Fibroblast of lung (primary cell): ENCODE measurements around the gene GALNT17. TPM values are rescaled to one million over a fixed set of nuclear protein-coding genes. Genes with fewer than 3 reads are reported as not detected.

ENCODE experiments used
- DNase-seq, 2 donors: peaks; one replicate each; pipeline versions ENCODE4 v3.0.0 to v3.0.0-alpha.2; 2010; ENCODE audit warnings: low read depth in 2 of 2
- H2AFZ ChIP-seq: 2 replicates; pipeline ENCODE4 v1.5.1; 2012; ENCODE audit warnings: low read length, control low read depth, inconsistent platforms
- H3K27ac ChIP-seq: 2 replicates; pipeline ENCODE4 v1.5.1; 2011; ENCODE audit warnings: low read length, control low read depth; ENCODE audit not compliant: insufficient read depth
- H3K27me3 ChIP-seq: 2 replicates; pipeline ENCODE4 v1.5.1; 2011; ENCODE audit warnings: mild to moderate bottlenecking, low read length; ENCODE audit not compliant: control insufficient read depth, insufficient read depth
- H3K36me3 ChIP-seq: 2 replicates; pipeline ENCODE4 v1.5.1; 2011; ENCODE audit warnings: low read length; ENCODE audit not compliant: control insufficient read depth, insufficient read depth
- H3K4me1 ChIP-seq: 2 replicates; pipeline ENCODE4 v1.5.1; 2011; ENCODE audit warnings: low read length; ENCODE audit not compliant: control insufficient read depth, insufficient read depth; ENCODE audit errors: extremely low read depth
- H3K4me2 ChIP-seq: 2 replicates; pipeline ENCODE4 v1.5.1; 2011; ENCODE audit warnings: low read length, control low read depth; ENCODE audit not compliant: insufficient read depth; ENCODE audit errors: extremely low read depth
- H3K4me3 ChIP-seq, 4 experiments: fragments of 200-600 bp in 1 of 4; sonication (generic) in 1 of 4; replicated peaks in 1 of 4; 2 replicates each; pipeline ENCODE4 v1.5.1; 2011 to 2016; ENCODE audit warnings: low read length in 4 of 4, low read depth in 3 of 4, mild to moderate bottlenecking in 3 of 4, control low read depth in 2 of 4, inconsistent platforms in 1 of 4, mixed read lengths in 1 of 4; ENCODE audit not compliant: insufficient read depth in 1 of 4; ENCODE audit errors: control extremely low read depth in 1 of 4
- H3K79me2 ChIP-seq: 2 replicates; pipeline ENCODE4 v1.5.1; 2012; ENCODE audit warnings: mild to moderate bottlenecking, low read length, inconsistent platforms; ENCODE audit not compliant: control insufficient read depth, insufficient read depth
- H3K9ac ChIP-seq: 2 replicates; pipeline ENCODE4 v1.5.1; 2011; ENCODE audit warnings: mild to moderate bottlenecking, low read length, control low read depth; ENCODE audit not compliant: insufficient read depth
- H3K9me3 ChIP-seq: 2 replicates; pipeline ENCODE4 v1.5.1; 2012; ENCODE audit warnings: low read depth, low read length; ENCODE audit not compliant: control insufficient read depth, insufficient read depth
- H4K20me1 ChIP-seq: 2 replicates; pipeline ENCODE4 v1.5.1; 2011; ENCODE audit warnings: low read length; ENCODE audit not compliant: control insufficient read depth, insufficient read depth; ENCODE audit errors: extremely low read depth
- EZH2 ChIP-seq: IDR thresholded peaks from 2 replicates; pipeline ENCODE4 v1.5.1; 2012; ENCODE audit warnings: low read length, control low read depth, mild to moderate bottlenecking; ENCODE audit errors: missing control alignments
- polyA plus RNA-seq, 2 donors: library from polyadenylated mRNA; depleted of rRNA in 1 of 2; stranded (reverse) in 1 of 2; unstranded in 1 of 2; fragments of >200 nt; gene quantifications; 2 replicates each; pipeline ENCODE4 v1.2.1, GENCODE V29; 2011 to 2012; ENCODE audit warnings: missing spikeins in 1 of 2
- total RNA-seq: library from RNA; depleted of rRNA; stranded (reverse); fragments of >200 nt; gene quantifications from 2 replicates; pipeline ENCODE4 v1.2.1, GENCODE V29; 2014
- TF ChIP-seq, protein P1 (sequence below), 2 donors: IDR thresholded peaks in 1 of 2; conservative IDR thresholded peaks in 1 of 2; 1 replicate in 1 of 2; 2 replicates in 1 of 2; pipeline ENCODE4 v1.5.1; 2011 to 2012; ENCODE audit warnings: low read length in 2 of 2, control low read depth in 1 of 2, inconsistent platforms in 1 of 2, low read depth in 1 of 2, mild to moderate bottlenecking in 1 of 2

GALNT17 gene
- total and polyA plus RNA-seq, 2 donors (not counting 1 experiment from before 2014, with no cell fraction given) = under 0.01 TPM; not detected in 1

DNA sequence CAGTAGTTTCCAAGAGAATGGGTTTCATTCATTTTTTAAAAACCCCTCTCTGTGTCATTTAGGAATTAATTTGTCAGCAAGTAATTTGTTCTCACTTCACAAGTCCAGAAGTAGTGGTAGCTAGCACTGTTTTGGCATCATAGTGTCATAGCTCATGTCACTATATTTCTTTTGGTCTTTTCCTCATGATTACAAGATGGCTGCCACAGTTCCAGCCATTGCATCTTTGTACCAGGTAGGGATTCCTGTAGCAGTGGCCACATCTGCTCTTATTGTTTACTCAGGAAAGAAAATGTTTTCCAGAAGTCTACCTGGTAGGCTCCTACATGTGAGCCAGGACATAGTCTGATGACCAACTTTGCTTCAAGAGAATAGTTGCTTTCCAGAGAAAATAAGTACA, 16.2 kb downstream of the GALNT17 start:
- TF ChIP-seq, protein P1, sequence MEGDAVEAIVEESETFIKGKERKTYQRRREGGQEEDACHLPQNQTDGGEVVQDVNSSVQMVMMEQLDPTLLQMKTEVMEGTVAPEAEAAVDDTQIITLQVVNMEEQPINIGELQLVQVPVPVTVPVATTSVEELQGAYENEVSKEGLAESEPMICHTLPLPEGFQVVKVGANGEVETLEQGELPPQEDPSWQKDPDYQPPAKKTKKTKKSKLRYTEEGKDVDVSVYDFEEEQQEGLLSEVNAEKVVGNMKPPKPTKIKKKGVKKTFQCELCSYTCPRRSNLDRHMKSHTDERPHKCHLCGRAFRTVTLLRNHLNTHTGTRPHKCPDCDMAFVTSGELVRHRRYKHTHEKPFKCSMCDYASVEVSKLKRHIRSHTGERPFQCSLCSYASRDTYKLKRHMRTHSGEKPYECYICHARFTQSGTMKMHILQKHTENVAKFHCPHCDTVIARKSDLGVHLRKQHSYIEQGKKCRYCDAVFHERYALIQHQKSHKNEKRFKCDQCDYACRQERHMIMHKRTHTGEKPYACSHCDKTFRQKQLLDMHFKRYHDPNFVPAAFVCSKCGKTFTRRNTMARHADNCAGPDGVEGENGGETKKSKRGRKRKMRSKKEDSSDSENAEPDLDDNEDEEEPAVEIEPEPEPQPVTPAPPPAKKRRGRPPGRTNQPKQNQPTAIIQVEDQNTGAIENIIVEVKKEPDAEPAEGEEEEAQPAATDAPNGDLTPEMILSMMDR (conservative IDR thresholded peaks at IDR 0.05 in 1 of 2, IDR thresholded peaks at IDR 0.05 in 1 of 2; ENCODE audit: low read depth in 1 of 2, low read length in 2 of 2) = no peak
- no peak for TF ChIP-seq EZH2
- no peak for DNase-seq

DNA sequence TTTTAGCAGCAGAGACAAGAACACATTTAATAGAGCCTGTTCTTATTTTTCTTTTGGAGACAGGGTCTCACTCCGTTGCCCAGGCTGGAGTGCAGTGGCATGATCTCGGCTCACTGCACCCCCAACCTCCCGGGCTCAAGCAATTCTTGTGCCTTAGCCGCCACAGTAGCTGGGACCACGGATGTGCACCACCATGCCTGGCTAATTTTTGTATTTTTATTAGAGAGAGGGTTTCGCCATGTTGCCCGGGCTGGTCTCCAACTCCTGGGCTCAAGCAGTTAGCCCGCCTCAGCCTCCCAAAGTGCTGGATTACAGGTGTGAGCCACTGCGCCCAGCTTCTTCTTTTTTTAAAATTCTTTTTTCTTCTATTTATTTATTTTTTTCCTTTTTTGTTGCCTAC, 23.3 kb downstream of the GALNT17 start:
- Histone ChIP-seq H3K36me3 (no peaks in the 10 kb centered on the region), H3K4me3 (no peak overlapping the region), H3K27me3 (no peaks in the 10 kb centered on the region), H3K9me3 (no peaks in the 10 kb centered on the region), H3K27ac (no peak overlapping the region), H4K20me1 (no peaks in the 10 kb centered on the region), H3K79me2 (no peaks in the 10 kb centered on the region), H3K4me1 (no peaks in the 10 kb centered on the region), H3K4me2 (no peak overlapping the region), H2AFZ (no peak overlapping the region), H3K9ac (no peak overlapping the region)
- TF ChIP-seq, protein P1 (conservative IDR thresholded peaks at IDR 0.05 in 1 of 2, IDR thresholded peaks at IDR 0.05 in 1 of 2; ENCODE audit: low read depth in 1 of 2, low read length in 2 of 2) = no peak
- TF ChIP-seq EZH2 = no peak
- no peak for DNase-seq

More for the DNA sequence above, 16.2 kb downstream of the GALNT17 start:
- Histone ChIP-seq H3K36me3 (no peaks in the 10 kb centered on the region), H3K27me3 (no peaks in the 10 kb centered on the region), H3K9ac (no peak overlapping the region), H3K27ac (no peak overlapping the region), H3K4me2 (no peak overlapping the region), H3K4me1 (no peaks in the 10 kb centered on the region), H3K9me3 (no peaks in the 10 kb centered on the region), H2AFZ (no peak overlapping the region), H4K20me1 (no peaks in the 10 kb centered on the region), H3K79me2 (no peaks in the 10 kb centered on the region), H3K4me3 (no peak overlapping the region)

DNA sequence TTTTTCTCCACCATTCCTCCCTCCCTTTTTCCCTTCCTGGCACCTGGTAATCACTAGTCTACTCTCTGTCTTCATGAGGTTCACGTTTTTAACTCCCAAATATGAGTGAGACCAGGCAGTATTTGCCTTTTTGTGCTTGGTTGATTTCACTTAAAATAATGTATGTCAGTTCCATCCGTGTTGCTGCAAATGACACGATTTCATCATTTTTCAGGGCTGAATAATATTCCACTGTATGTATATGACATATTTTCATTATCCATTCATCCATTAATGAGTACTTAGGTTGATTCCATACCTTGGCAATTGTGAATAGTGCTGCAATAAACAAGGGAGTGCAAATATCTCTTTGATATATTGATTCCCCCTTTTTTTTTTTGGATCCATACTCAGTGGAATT, 25.8 kb downstream of the GALNT17 start:
- no peaks in the 10 kb centered on the region for H3K4me1 ChIP-seq
- no peaks in the 10 kb centered on the region for H3K27me3 ChIP-seq
- H3K27ac ChIP-seq = no peak overlapping the region
- H3K79me2 ChIP-seq = no peaks in the 10 kb centered on the region
- H3K4me3 ChIP-seq = no peak overlapping the region
- no peak for TF ChIP-seq EZH2
- TF ChIP-seq, protein P1 (conservative IDR thresholded peaks at IDR 0.05 in 1 of 2, IDR thresholded peaks at IDR 0.05 in 1 of 2; ENCODE audit: low read depth in 1 of 2, low read length in 2 of 2) = no peak
- no peaks in the 10 kb centered on the region for H3K36me3 ChIP-seq
- no peaks in the 10 kb centered on the region for H4K20me1 ChIP-seq
- H2AFZ ChIP-seq = no peak overlapping the region
- no peak overlapping the region for H3K4me2 ChIP-seq
- no peak for DNase-seq
- no peaks in the 10 kb centered on the region for H3K9me3 ChIP-seq
- H3K9ac ChIP-seq = no peak overlapping the region
